Medulla oblongata (tissue), 1 donor: ENCODE data around the gene MBD5.

Source experiments
- DNase-seq: peaks from one replicate; pipeline ENCODE4 v3.0.0-alpha.2; 2015; ENCODE audit errors: extremely low spot score

MBD5 gene

GRCh38 chr2:148023861-148024260, 3.0 kb downstream of the MBD5 start:
- no peak for DNase-seq

DNA sequence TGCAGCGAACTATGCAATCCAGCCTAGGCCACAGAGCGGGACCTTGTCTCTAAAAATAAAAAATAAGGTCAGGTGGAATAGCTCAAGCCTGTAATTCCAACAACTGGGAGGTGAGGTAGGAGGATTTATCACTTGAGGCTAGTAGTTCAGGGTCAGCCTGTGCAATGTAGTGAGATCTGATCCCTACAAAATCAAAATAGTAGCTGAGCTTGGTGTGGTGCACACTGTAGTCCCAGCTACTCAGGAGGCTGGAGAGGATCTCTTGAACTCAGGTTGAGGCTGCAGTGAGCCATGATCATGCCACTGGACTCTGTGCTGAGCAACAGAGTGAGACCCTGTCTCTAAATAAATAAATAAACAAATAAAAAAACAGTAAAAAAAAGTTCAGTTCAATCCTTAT, 5.7 kb downstream of the MBD5 start:
- no peak for DNase-seq

- no peak for DNase-seq
Measured at GRCh38 chr2:148027822-148028221, 6.9 kb downstream of the MBD5 start.

DNA sequence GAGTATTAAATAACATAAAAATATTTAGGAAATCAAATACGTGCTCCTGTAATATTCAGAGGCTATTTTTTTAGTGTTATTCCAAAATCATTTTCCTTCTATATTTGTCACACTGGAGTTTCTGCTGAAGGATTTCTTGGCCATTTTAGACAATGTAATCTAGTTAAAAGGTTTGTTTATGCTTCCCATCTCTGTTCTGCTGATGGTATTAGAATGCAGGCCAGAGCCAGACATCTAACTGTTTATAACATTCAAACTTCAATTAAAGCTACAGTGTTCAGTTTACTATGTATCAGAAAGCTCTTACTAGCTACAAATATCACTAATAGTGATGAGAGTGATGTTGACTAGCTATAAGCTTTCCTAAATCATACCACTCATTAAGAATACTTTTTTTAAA, 7.9 kb downstream of the MBD5 start:
- DNase-seq = no peak

DNA sequence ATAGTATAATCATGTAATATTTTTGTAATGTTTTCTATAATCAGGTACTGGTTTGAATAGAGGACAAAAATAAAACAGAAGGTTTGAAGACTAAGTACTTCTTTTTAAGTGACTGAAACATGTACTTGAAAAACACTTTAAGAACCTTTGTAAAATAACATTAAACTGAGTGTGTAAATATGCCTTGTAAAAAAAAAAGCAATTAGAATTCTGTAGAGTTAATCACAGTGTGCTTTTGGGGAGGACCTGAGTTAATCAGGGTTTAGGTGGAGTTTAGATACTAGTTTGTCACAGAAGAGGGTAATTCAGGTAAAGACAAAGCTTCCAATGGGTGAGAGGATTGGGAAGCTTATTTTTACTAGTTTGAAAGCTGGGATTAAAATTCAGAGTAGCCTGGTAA, 10.3 kb downstream of the MBD5 start:
- no peak for DNase-seq

DNA sequence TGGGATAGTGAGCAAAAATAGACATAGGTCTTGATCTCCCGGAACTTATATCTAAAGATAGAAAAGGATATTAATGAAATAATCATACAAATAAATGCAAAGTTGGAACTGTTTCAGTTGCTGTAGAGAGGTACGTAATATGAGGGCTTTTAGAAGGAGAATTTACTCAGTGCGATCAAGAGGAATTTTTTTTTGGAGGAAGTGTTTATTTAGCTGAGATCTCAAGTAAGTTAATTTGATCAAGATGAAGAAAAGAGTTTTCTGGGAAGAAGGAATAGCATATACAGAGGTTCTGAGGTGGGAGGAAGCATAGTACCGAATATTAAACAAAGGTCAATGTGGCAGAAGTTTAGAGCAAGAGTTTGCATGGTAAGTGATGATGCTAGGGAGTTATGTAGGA, 11.3 kb downstream of the MBD5 start:
- no peak for DNase-seq

- DNase-seq = no peak
Measured at GRCh38 chr2:148039783-148040182, 18.9 kb downstream of the MBD5 start.

- no peak for DNase-seq
Measured at GRCh38 chr2:148042219-148042618, 21.3 kb downstream of the MBD5 start.

- no peak for DNase-seq
Measured at GRCh38 chr2:148044322-148044721, 23.4 kb downstream of the MBD5 start.

DNA sequence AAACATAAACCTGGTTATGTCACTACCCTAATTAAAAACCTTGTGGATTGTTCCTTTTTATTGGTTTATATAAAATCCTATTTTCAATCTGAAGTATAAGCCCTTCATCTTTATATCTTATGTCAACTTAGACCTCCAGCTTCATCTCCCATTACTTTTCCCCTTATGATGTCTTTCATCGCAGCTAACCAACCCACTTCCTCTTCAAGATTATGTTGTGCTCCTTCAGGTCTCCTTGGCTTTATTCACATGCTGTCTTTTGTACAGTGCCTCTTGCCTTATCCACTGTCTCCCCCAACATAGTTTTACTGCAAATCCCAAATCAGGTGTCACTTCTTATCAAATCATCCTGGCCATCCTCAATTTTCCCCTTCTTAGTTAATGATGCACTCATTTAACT, 25.9 kb downstream of the MBD5 start:
- no peak for DNase-seq

GRCh38 chr2:148048475-148049221, 27.8 kb downstream of the MBD5 start:
- DNase-seq = no peak

DNA sequence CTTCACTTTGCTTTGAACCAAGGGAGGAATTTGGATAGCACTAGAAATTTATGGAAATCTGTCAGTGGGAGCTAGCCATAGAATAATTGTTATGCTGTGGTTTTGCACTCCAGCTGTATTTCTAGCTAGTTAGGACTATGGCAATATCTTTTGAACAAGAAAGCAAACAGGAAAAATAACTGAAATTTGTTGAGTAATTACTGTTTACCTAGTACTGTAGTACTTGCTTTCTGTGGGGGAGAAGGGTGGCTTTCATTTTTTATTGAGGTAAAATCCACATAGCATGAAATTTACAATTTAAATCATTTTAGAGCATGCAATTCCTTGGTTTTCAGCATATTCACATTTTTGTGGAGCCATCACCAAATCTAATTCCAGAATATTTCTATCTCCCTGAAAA, 28.4 kb downstream of the MBD5 start:
- no peak for DNase-seq

DNA sequence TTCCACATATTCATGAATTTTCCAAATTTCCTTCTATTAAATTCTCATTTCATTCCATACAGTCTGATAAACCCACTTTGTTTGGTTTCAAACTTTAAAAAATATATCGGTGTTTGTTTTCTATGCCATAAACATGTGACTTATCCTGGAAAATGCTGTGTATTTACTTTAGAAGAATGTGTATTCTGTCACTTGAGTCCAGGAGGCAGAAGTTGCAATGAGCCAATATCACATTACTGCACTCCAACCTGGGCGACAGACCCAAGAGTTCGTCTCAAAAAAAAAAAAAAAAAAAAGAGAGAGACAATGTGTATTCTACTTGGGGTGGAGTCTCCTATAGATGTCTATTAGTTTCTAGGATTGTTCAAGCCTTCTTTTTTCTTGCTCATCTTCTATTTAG, 31.8 kb downstream of the MBD5 start:
- DNase-seq = no peak

- DNase-seq = no peak
Measured at GRCh38 chr2:148058641-148059040, 37.8 kb downstream of the MBD5 start.

DNA sequence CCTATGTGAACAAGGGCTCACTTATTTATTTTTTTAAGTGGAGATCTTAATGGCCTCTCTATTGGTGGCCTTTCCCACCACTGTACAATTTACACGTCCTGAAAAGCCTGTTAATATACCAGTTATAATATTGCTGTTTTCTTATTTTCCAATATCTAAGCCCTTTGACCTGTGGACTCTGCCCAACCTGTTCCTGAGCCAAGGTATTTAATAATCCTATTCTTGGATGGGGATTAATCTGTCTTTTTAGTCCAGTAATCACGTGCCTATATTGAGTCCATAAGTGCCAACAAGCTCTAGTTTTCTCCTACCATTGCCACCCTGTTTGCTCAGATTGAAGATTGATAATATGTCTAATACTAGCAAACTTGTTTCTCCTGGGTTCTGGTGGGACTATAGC, 42.7 kb downstream of the MBD5 start:
- no peak for DNase-seq

DNA sequence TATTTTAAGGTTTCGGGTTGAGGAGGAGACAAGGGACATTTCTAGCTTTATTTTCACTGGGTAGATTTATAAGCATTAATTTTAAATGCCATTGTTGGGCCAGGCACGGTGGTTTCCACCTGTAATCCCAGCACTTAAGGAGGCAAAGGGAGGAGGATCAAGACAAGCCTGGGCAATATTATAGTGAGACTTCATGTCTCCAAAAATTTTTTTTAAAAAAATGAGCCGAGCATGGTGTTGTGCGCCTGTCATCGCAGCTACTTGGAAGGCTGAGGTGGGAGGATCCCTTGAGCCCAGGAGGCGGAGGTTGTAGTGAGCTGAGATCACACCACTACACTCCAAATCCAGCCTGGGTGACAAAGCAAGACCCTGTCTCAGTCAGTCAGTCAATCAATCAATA, 45.0 kb downstream of the MBD5 start:
- no peak for DNase-seq

GRCh38 chr2:148067801-148068200, 46.9 kb downstream of the MBD5 start:
- no peak for DNase-seq

DNA sequence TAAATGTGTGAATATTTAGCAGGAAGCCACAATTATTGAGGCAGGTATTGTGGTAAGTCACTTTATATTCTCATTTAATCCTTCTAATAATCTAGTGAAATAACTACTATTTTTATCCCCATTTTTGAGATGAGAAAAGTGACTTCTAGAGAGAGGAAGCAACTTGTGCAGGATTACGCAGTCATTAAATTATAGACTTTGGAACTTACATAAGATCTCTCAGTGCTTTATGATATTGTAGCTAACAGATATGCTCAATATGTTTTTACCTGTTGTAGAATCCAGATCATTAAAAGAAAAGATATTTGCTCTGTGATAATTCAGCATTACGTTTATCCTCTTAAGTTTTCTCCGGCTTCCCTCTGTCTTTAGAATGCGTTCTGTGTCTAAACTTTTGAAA, 50.5 kb downstream of the MBD5 start:
- DNase-seq = no peak

DNA sequence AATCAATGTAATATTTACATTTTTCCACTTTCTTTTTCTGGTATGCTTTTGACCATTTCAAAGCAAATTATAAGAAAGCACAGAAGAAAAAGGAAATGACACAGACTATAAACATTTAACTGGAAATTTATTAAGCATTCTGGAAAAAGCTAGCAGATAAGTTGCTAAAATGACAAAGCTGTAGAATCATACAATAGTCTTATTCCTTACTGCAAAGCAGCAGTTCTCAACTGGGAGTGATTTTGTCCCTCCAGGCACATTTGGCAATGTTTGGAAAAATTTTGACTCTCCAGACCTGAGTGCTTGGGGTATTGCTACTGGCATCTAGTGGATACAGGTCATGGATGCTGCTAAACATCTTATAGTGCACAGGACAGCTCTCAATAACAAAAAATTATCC, 75.1 kb downstream of the MBD5 start:
- DNase-seq = no peak

- peak; percentile 16 for DNase-seq
Measured at GRCh38 chr2:148102641-148103040, 81.8 kb downstream of the MBD5 start.

- no peak for DNase-seq
Measured at GRCh38 chr2:148103946-148104345, 83.1 kb downstream of the MBD5 start.

DNA sequence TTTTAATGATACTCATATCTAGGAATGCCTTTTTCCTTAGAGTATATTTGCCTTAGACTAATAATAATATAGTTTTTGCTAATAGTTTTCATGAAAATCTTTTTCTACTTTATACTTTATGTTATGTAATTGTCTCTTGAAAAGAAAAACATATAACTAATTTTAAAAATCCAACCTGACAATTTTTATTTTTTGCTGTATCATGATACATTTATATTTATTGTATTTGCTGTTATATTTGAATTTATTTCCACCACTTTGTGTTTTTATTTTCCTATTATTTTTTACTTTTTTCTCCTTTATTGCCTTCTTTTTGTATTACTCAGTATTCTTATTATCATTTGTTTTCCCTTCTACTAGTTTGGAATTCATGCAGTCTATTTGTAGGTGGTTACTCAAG, 85.4 kb downstream of the MBD5 start:
- no peak for DNase-seq

- no peak for DNase-seq
Measured at GRCh38 chr2:148108385-148108784, 87.5 kb downstream of the MBD5 start.

GRCh38 chr2:148110184-148110583, 89.3 kb downstream of the MBD5 start:
- DNase-seq = no peak
